B cell (primary cell): ENCODE results near the gene ATP6V0A1. TPM values are rescaled to one million over a fixed set of nuclear protein-coding genes. Genes with fewer than 3 reads are reported as not detected.

ENCODE experiments used
- ATAC-seq: fragments of 200-7000 bp; cut with Tn5 transposase; one replicate; pipeline ENCODE4 v1.10.0; 2021; ENCODE audit warnings: low read depth, mild to moderate bottlenecking, moderate number of reproducible peaks, moderate library complexity
- CTCF ChIA-PET: fragments of 350-600 bp; sonication (Branson Sonifier 250); formaldehyde crosslinking; loops from one replicate; lab custom pipeline; 2021; ENCODE audit warnings: antibody characterized with exemption, inconsistent platforms; lab: Charles Lee
- POLR2A ChIA-PET: fragments of 350-600 bp; sonication (Branson Sonifier 250); formaldehyde crosslinking; loops from one replicate; lab custom pipeline; 2021; ENCODE audit warnings: antibody characterized with exemption; lab: Charles Lee
- DNase-seq: peaks from one replicate; pipeline ENCODE4 v3.0.0; 2013
- H2AFZ ChIP-seq: 2 replicates; pipeline ENCODE4 v1.6.1; 2012; ENCODE audit warnings: mild to moderate bottlenecking, low read depth, low read length; ENCODE audit not compliant: insufficient read depth, poor library complexity, severe bottlenecking
- H3K27ac ChIP-seq, 2 donors: 1 replicate in 1 of 2; 2 replicates in 1 of 2; pipeline ENCODE4 v1.5.1; 2012 to 2013; ENCODE audit warnings: low read length in 2 of 2, mild to moderate bottlenecking in 2 of 2, moderate library complexity in 1 of 2
- H3K27me3 ChIP-seq, 4 experiments: fragments of 200-600 bp in 1 of 4; sonication (generic) in 1 of 4; replicated peaks in 1 of 4; 1 replicate in 2 of 4; 2 replicates in 2 of 4; pipeline versions ENCODE4 v1.6.1 to v1.7.0; 2013 to 2016; ENCODE audit warnings: low read length in 3 of 4, mild to moderate bottlenecking in 2 of 4, mixed read lengths in 1 of 4, moderate library complexity in 1 of 4; ENCODE audit not compliant: insufficient read depth in 4 of 4, control insufficient read depth in 3 of 4; ENCODE audit errors: control extremely low read depth in 1 of 4
- H3K36me3 ChIP-seq, 2 experiments: replicated peaks in 1 of 2; 1 replicate in 1 of 2; 2 replicates in 1 of 2; pipeline versions ENCODE4 v1.6.1 to v1.7.1; 2013; ENCODE audit warnings: low read length in 1 of 2; ENCODE audit not compliant: insufficient read depth in 2 of 2, control insufficient read depth in 1 of 2; ENCODE audit errors: control extremely low read depth in 1 of 2, extremely low read depth in 1 of 2
- H3K4me1 ChIP-seq, 2 donors: fragments of 200-600 bp in 1 of 2; sonication (generic) in 1 of 2; 1 replicate in 1 of 2; 2 replicates in 1 of 2; pipeline versions ENCODE4 v1.5.1 to v1.6.1; 2013 to 2017; ENCODE audit warnings: low read length in 2 of 2; ENCODE audit not compliant: control insufficient read depth in 2 of 2, insufficient read depth in 2 of 2
- H3K4me2 ChIP-seq: replicated peaks from 2 replicates; pipeline ENCODE3; 2012; ENCODE audit warnings: mild to moderate bottlenecking, low read depth, low read length; ENCODE audit not compliant: poor library complexity, severe bottlenecking
- H3K4me3 ChIP-seq, 5 experiments: fragments of 200-600 bp in 1 of 5; sonication (generic) in 1 of 5; 1 replicate in 3 of 5; 2 replicates in 2 of 5; pipeline versions ENCODE4 v1.5.1 to v1.7.0; 2011 to 2016; ENCODE audit warnings: low read length in 4 of 5, mild to moderate bottlenecking in 4 of 5, low read depth in 2 of 5, control low read depth in 1 of 5, moderate library complexity in 1 of 5; ENCODE audit not compliant: insufficient read depth in 1 of 5; ENCODE audit errors: control extremely low read depth in 1 of 5, extremely low read depth in 1 of 5
- H3K79me2 ChIP-seq: fragments of 200-600 bp; sonication (generic); one replicate; pipeline ENCODE4 v1.6.0; 2016; ENCODE audit warnings: low read length; ENCODE audit not compliant: control insufficient read depth, insufficient read depth
- H3K9ac ChIP-seq: fragments of 200-600 bp; sonication (generic); 2 replicates; pipeline ENCODE4 v1.6.1; 2017; ENCODE audit warnings: mild to moderate bottlenecking, low read length, moderate library complexity
- H3K9me3 ChIP-seq, 3 donors: one replicate each; pipeline versions ENCODE4 v1.6.1 to v1.7.1; 2013; ENCODE audit warnings: low read length in 2 of 3; ENCODE audit not compliant: control insufficient read depth in 2 of 3, insufficient read depth in 1 of 3; ENCODE audit errors: control extremely low read depth in 1 of 3
- H4K20me1 ChIP-seq: 2 replicates; pipeline ENCODE4 v1.6.0; 2012; ENCODE audit warnings: mild to moderate bottlenecking, low read length; ENCODE audit not compliant: insufficient read depth, control insufficient read depth, poor library complexity, severe bottlenecking
- H3K27ac Mint-ChIP-seq: one replicate; pipeline ENCODE4 v1.8.0; 2021; ENCODE audit warnings: mixed read lengths
- H3K27me3 Mint-ChIP-seq: one replicate; pipeline ENCODE4 v1.8.0; 2021; ENCODE audit warnings: mixed read lengths
- H3K4me1 Mint-ChIP-seq: one replicate; pipeline ENCODE4 v1.8.0; 2021; ENCODE audit warnings: mixed read lengths
- H3K4me3 Mint-ChIP-seq: one replicate; pipeline ENCODE4 v1.8.0; 2021; ENCODE audit warnings: mixed read lengths
- H3K9me3 Mint-ChIP-seq: one replicate; pipeline ENCODE4 v1.8.0; 2022; ENCODE audit warnings: mixed read lengths; ENCODE audit not compliant: insufficient read depth
- CTCF ChIP-seq: fragments of 200-600 bp; IDR thresholded peaks from one replicate; pipeline ENCODE4 v1.8.0; 2022; ENCODE audit warnings: antibody characterized with exemption, mild to moderate bottlenecking
- EZH2 ChIP-seq: IDR thresholded peaks from 2 replicates; pipeline ENCODE4 v1.6.1; 2012; ENCODE audit warnings: borderline replicate concordance, low read depth, mild to moderate bottlenecking, moderate library complexity, low read length; ENCODE audit not compliant: insufficient read depth, poor library complexity, severe bottlenecking
- WGBS: methylation state at CpG from one replicate; pipeline ENCODE4 v1.1.5; 2013; ENCODE audit warnings: missing lambda C conversion rate; ENCODE audit not compliant: insufficient coverage; 5-methylcytosine and 5-hydroxymethylcytosine counted together
- intact Hi-C: fragments of 100-400 bp; cut with micrococcal nuclease; formaldehyde crosslinking; loops from one replicate; pipeline ENCODE4 v1.10.0; 2022
- polyA plus RNA-seq: library from polyadenylated mRNA; depleted of rRNA; stranded (reverse); fragments of >200 nt; gene quantifications from 2 replicates; pipeline ENCODE4 v1.2.3, GENCODE V29; 2012
- total RNA-seq, 2 donors: library from RNA; stranded (reverse); fragments of 120-200 nt in 1 of 2; gene quantifications; 1 replicate in 1 of 2; 2 replicates in 1 of 2; pipeline versions ENCODE4 v1.2.3 to v1.2.4, GENCODE V29; 2013 to 2022

Gene ATP6V0A1
- total and polyA plus RNA-seq, 2 donors (not counting 1 experiment from before 2014, with no cell fraction given): 59.1 to 90.9 TPM

- WGBS: under 1% methylated on average over 40 of the region's 40 CpGs
- Mint-ChIP-seq H3K4me1 (peaks cover 41% of the 10 kb centered on the region), H3K9me3 (no peaks in the 10 kb centered on the region), H3K27ac (peak within 1 kb of the TSS; percentile 87), H3K4me3 (peak within 1 kb of the TSS; percentile 93), H3K27me3 (no peaks in the 10 kb centered on the region)
- Histone ChIP-seq H3K79me2 (peaks cover 27% of the 10 kb centered on the region), H3K9me3 (no peaks in the 10 kb centered on the region), H3K4me3 (peak within 1 kb of the TSS; percentile 51 to 82 (median 70)), H3K27ac (peak within 1 kb of the TSS; percentile 86 to 94), H3K27me3 (no peaks in the 10 kb centered on the region), H3K4me1 (peaks cover 24 to 31% of the 10 kb centered on the region in 2 donors), H4K20me1 (peaks cover 19% of the 10 kb centered on the region), H3K9ac (peak within 1 kb of the TSS; percentile 75), H3K4me2 (peak within 1 kb of the TSS; percentile 92), H3K36me3 (peaks cover 0 to 11% of the 10 kb centered on the region in 2 experiments), H2AFZ (peak within 1 kb of the TSS; percentile 80)
- ChIA-PET POLR2A (interaction anchor here (0.9 to 1.7 kb wide), 6 partner anchors 12 to 147 kb away, joined by 3 to 9 read pairs (median 6); partner anchors contain the start of genes PSMC3IP and STAT3), CTCF (interaction anchor here (0.5 to 2.7 kb wide), 12 partner anchors 9 to 289 kb away, joined by 3 to 16 read pairs (median 4); partner anchors contain the start of genes STAT3, STAT5A and TUBG1)
- DNase-seq: peak; percentile 95
- ATAC-seq: peak; percentile 90
- TF ChIP-seq EZH2: no peak
- TF ChIP-seq CTCF: no peak
- intact Hi-C loops: loop anchor here (1.0 to 5.0 kb wide), 7 partner anchors 12 to 635 kb away; partner anchors contain the start of genes MLX, NBR1, PLEKHH3 and PSMC3IP
Measured at GRCh38 chr17:42536048-42536371, 77.3 kb downstream of the ATP6V0A1 start, which contains the start of gene NAGLU. Gene NAGLU, plus strand, starts transcription at chr17:42536241. Its CDS starts 32 bp downstream, at chr17:42536273.
